Natural killer cell (primary cell): Measurements from ENCODE around the gene DAB2. TPM values are rescaled to one million over a fixed set of nuclear protein-coding genes. Genes with fewer than 3 reads are reported as not detected.

Experiments
- ATAC-seq, 3 donors: fragments of 150-1000 bp in 2 of 3; fragments of 200-7000 bp in 1 of 3; cut with Tn5 transposase; 1 replicate in 1 of 3; 2 replicates in 2 of 3; pipeline ENCODE4 v1.10.0; 2021; ENCODE audit warnings: mild to moderate bottlenecking in 2 of 3, moderate library complexity in 2 of 3
- DNase-seq, 2 donors: peaks; one replicate each; pipeline versions ENCODE4 v3.0.0 to v3.0.0-alpha.2; 2013 to 2021; ENCODE audit warnings: mixed read lengths in 1 of 2
- H3K27ac ChIP-seq: one replicate; pipeline ENCODE4 v1.5.1; 2013; ENCODE audit warnings: mild to moderate bottlenecking, low read length
- H3K27me3 ChIP-seq: one replicate; pipeline ENCODE4 v1.6.1; 2013; ENCODE audit warnings: low read length; ENCODE audit not compliant: control insufficient read depth, insufficient read depth
- H3K36me3 ChIP-seq: one replicate; pipeline ENCODE4 v1.6.1; 2013; ENCODE audit warnings: low read length; ENCODE audit not compliant: control insufficient read depth, insufficient read depth
- H3K4me1 ChIP-seq: one replicate; pipeline ENCODE4 v1.6.1; 2013; ENCODE audit warnings: low read length; ENCODE audit not compliant: control insufficient read depth, insufficient read depth
- H3K4me3 ChIP-seq: one replicate; pipeline ENCODE4 v1.5.1; 2013; ENCODE audit warnings: low read length
- H3K9me3 ChIP-seq: one replicate; pipeline ENCODE4 v1.6.1; 2013; ENCODE audit warnings: low read length; ENCODE audit not compliant: control insufficient read depth, insufficient read depth
- H3K27ac Mint-ChIP-seq, 2 donors: one replicate each; pipeline ENCODE4 v1.8.0; 2022; ENCODE audit warnings: mild to moderate bottlenecking in 2 of 2, mixed read lengths in 2 of 2, moderate library complexity in 1 of 2
- H3K27me3 Mint-ChIP-seq, 2 donors: one replicate each; pipeline ENCODE4 v1.8.0; 2022; ENCODE audit warnings: low read depth in 2 of 2, mixed read lengths in 2 of 2
- H3K36me3 Mint-ChIP-seq: one replicate; pipeline ENCODE4 v1.8.0; 2022; ENCODE audit warnings: mixed read lengths
- H3K4me1 Mint-ChIP-seq, 2 donors: one replicate each; pipeline ENCODE4 v1.8.0; 2022; ENCODE audit warnings: mixed read lengths in 2 of 2
- H3K4me3 Mint-ChIP-seq: one replicate; pipeline ENCODE4 v1.8.0; 2022; ENCODE audit warnings: mild to moderate bottlenecking, moderate library complexity, mixed read lengths
- H3K9me3 Mint-ChIP-seq, 2 donors: one replicate each; pipeline ENCODE4 v1.8.0; 2022; ENCODE audit warnings: mixed read lengths in 2 of 2
- CTCF ChIP-seq: fragments of 200-600 bp; IDR thresholded peaks from one replicate; pipeline ENCODE4 v1.8.0; 2022; ENCODE audit warnings: antibody characterized with exemption
- WGBS: methylation state at CpG from one replicate; pipeline ENCODE4 v1.1.7; 2013; ENCODE audit warnings: missing lambda C conversion rate; ENCODE audit not compliant: insufficient coverage; 5-methylcytosine and 5-hydroxymethylcytosine counted together
- intact Hi-C: fragments of 100-400 bp; cut with micrococcal nuclease; formaldehyde crosslinking; loops from one replicate; pipeline ENCODE4 v1.14.2; 2022
- total RNA-seq, 4 donors: library from RNA; stranded (reverse); fragments of 120-200 nt in 1 of 4; gene quantifications; one replicate each; pipeline versions ENCODE4 v1.2.3 to v1.2.4, GENCODE V29; 2013 to 2022

DAB2 gene
- total RNA-seq, 3 donors from 2014 or later (not counting 1 experiment from before 2014, with no cell fraction given): 33.0 to 53.8 (median 36.9) TPM

- DNase-seq: peak in 1 of 2 donors; percentile 16
- Mint-ChIP-seq H3K9me3 (no peaks in the 10 kb centered on the region), H3K27me3 (no peaks in the 10 kb centered on the region), H3K36me3 (no peaks in the 10 kb centered on the region), H3K4me3 (no peak overlapping the region), H3K27ac (peak overlapping the region; percentile 67 to 86), H3K4me1 (peaks cover 7 to 13% of the 10 kb centered on the region in 2 donors)
- ATAC-seq: peak; percentile 89 to 98 (median 94)
- 0% methylated on average over 1 of the region's 1 CpG for WGBS
- Histone ChIP-seq H3K36me3 (no peaks in the 10 kb centered on the region), H3K4me3 (no peak overlapping the region), H3K9me3 (no peaks in the 10 kb centered on the region), H3K27ac (peak overlapping the region; percentile 20), H3K4me1 (no peaks in the 10 kb centered on the region), H3K27me3 (no peaks in the 10 kb centered on the region)
- intact Hi-C loops: no loop called here
- TF ChIP-seq CTCF: no peak
Observed at GRCh38 chr5:39437467-39437866, 12.7 kb upstream of the DAB2 start.

- Mint-ChIP-seq H3K4me1 (peaks cover 7 to 13% of the 10 kb centered on the region in 2 donors), H3K36me3 (no peaks in the 10 kb centered on the region), H3K4me3 (no peak overlapping the region), H3K9me3 (no peaks in the 10 kb centered on the region), H3K27ac (no peak overlapping the region), H3K27me3 (no peaks in the 10 kb centered on the region)
- no peaks in the 10 kb centered on the region for H3K36me3 ChIP-seq
- ATAC-seq (no peak), DNase-seq (no peak)
- no peaks in the 10 kb centered on the region for H3K4me1 ChIP-seq
- intact Hi-C loops: no loop called here
- H3K4me3 ChIP-seq: no peak overlapping the region
- no peak overlapping the region for H3K27ac ChIP-seq
- no peak for TF ChIP-seq CTCF
- WGBS: 64% methylated on average over 4 of the region's 4 CpGs
- H3K27me3 ChIP-seq: no peaks in the 10 kb centered on the region
- H3K9me3 ChIP-seq: no peaks in the 10 kb centered on the region
Observed at GRCh38 chr5:39433848-39434247, 9.1 kb upstream of the DAB2 start.

GRCh38 chr5:39432696-39433530 is 8.1 kb upstream of the DAB2 start:
- Histone ChIP-seq H3K36me3 (no peaks in the 10 kb centered on the region), H3K9me3 (no peaks in the 10 kb centered on the region), H3K4me3 (no peak overlapping the region), H3K27me3 (no peaks in the 10 kb centered on the region), H3K4me1 (no peaks in the 10 kb centered on the region), H3K27ac (no peak overlapping the region)
- no peaks in the 10 kb centered on the region for H3K36me3 Mint-ChIP-seq
- ATAC-seq (no peak), DNase-seq (no peak)
- intact Hi-C loops: no loop called here
- no peak for TF ChIP-seq CTCF
- no peaks in the 10 kb centered on the region for H3K9me3 Mint-ChIP-seq
- WGBS: 91% methylated on average over 11 of the region's 12 CpGs
- no peaks in the 10 kb centered on the region for H3K27me3 Mint-ChIP-seq
- H3K4me3 Mint-ChIP-seq: no peak overlapping the region
- peaks cover 7 to 8% of the 10 kb centered on the region in 2 donors for H3K4me1 Mint-ChIP-seq
- H3K27ac Mint-ChIP-seq: no peak overlapping the region
